VCaP (cell line): ENCODE data around the gene STIM2.

Experiments
- H3K27ac ChIP-seq: fragments of 450-650 bp; 2 replicates; pipeline ENCODE4 v1.5.1; 2017
- CTCF ChIP-seq: fragments of 450-650 bp; conservative IDR thresholded peaks from 2 replicates; pipeline ENCODE4 v1.5.1; 2017; ENCODE audit warnings: mild to moderate bottlenecking, moderate library complexity

Gene STIM2

GRCh38 chr4:27055221-27055760, 194.7 kb downstream of the STIM2 start:
- no peak for TF ChIP-seq CTCF
- no peak overlapping the region for H3K27ac ChIP-seq

- no peak for TF ChIP-seq CTCF
- H3K27ac ChIP-seq: no peak overlapping the region
Observed at GRCh38 chr4:27056281-27056680, 195.6 kb downstream of the STIM2 start.

- H3K27ac ChIP-seq: no peak overlapping the region; the same call in 1 of the 2 replicates
- no peak for TF ChIP-seq CTCF
Observed at GRCh38 chr4:27057053-27057452, 196.4 kb downstream of the STIM2 start.

- no peak for TF ChIP-seq CTCF
- peak overlapping the region; percentile 93; the same call in 1 of the 2 replicates for H3K27ac ChIP-seq
Observed at GRCh38 chr4:27057662-27058061, 197.0 kb downstream of the STIM2 start.

- no peak for TF ChIP-seq CTCF
- H3K27ac ChIP-seq: peak overlapping the region; percentile 93
Observed at GRCh38 chr4:27058819-27059406, 198.3 kb downstream of the STIM2 start.

GRCh38 chr4:27059446-27059845, 198.8 kb downstream of the STIM2 start:
- no peak for TF ChIP-seq CTCF

GRCh38 chr4:27062256-27062655, 201.6 kb downstream of the STIM2 start:
- H3K27ac ChIP-seq: peak overlapping the region; percentile 93; the same call in 1 of the 2 replicates
- no peak for TF ChIP-seq CTCF

More at GRCh38 chr4:27059446-27059845, 198.8 kb downstream of the STIM2 start:
- H3K27ac ChIP-seq: peak overlapping the region; percentile 93
